GM18511 (cell line): ENCODE measurements around the gene RBMS3.

Experiments used
- ATAC-seq: cut with Tn5 transposase; IDR thresholded peaks from one replicate; pipeline ENCODE4 v1.9.1; 2021; ENCODE audit warnings: mild to moderate bottlenecking, moderate library complexity; ENCODE audit not compliant: unreplicated experiment

Gene RBMS3

GRCh38 chr3:29557825-29558224 lies 277.0 kb downstream of the RBMS3 start:
- ATAC-seq: no peak

GRCh38 chr3:29559741-29560465 lies 279.0 kb downstream of the RBMS3 start:
- no peak for ATAC-seq

- no peak for ATAC-seq
Observed at GRCh38 chr3:29561651-29562149, 280.8 kb downstream of the RBMS3 start.

GRCh38 chr3:29565236-29565635 lies 284.4 kb downstream of the RBMS3 start:
- no peak for ATAC-seq

GRCh38 chr3:29567501-29567900 lies 286.6 kb downstream of the RBMS3 start:
- no peak for ATAC-seq

GRCh38 chr3:29568355-29568754 lies 287.5 kb downstream of the RBMS3 start:
- no peak for ATAC-seq

- ATAC-seq: no peak
Observed at GRCh38 chr3:29576181-29576580, 295.3 kb downstream of the RBMS3 start.

GRCh38 chr3:29576675-29577074 lies 295.8 kb downstream of the RBMS3 start:
- no peak for ATAC-seq

GRCh38 chr3:29577250-29577649 lies 296.4 kb downstream of the RBMS3 start:
- ATAC-seq: no peak

- no peak for ATAC-seq
Observed at GRCh38 chr3:29581311-29581710, 300.4 kb downstream of the RBMS3 start.

- ATAC-seq: no peak
Observed at GRCh38 chr3:29582273-29582672, 301.4 kb downstream of the RBMS3 start.

- no peak for ATAC-seq
Observed at GRCh38 chr3:29583861-29584260, 303.0 kb downstream of the RBMS3 start.

- no peak for ATAC-seq
Observed at GRCh38 chr3:29585368-29585767, 304.5 kb downstream of the RBMS3 start.

GRCh38 chr3:29587340-29587739 lies 306.5 kb downstream of the RBMS3 start:
- ATAC-seq: no peak

GRCh38 chr3:29590012-29590411 lies 309.1 kb downstream of the RBMS3 start:
- ATAC-seq: no peak

GRCh38 chr3:29590461-29590860 lies 309.6 kb downstream of the RBMS3 start:
- ATAC-seq: no peak

- no peak for ATAC-seq
Observed at GRCh38 chr3:29591579-29591978, 310.7 kb downstream of the RBMS3 start.

GRCh38 chr3:29593802-29594201 lies 312.9 kb downstream of the RBMS3 start:
- ATAC-seq: no peak

GRCh38 chr3:29594261-29594660 lies 313.4 kb downstream of the RBMS3 start:
- ATAC-seq: no peak

- ATAC-seq: no peak
Observed at GRCh38 chr3:29597376-29598008, 316.6 kb downstream of the RBMS3 start.

- ATAC-seq: no peak
Observed at GRCh38 chr3:29601861-29602585, 321.2 kb downstream of the RBMS3 start.

- ATAC-seq: no peak
Observed at GRCh38 chr3:29605845-29606244, 325.0 kb downstream of the RBMS3 start.
